Kidney epithelial cell (primary cell): Measurements from ENCODE around the gene ATG2B. TPM values are rescaled to one million over a fixed set of nuclear protein-coding genes. Genes with fewer than 3 reads are reported as not detected.
"Not testable (repeated sequence)": the region's sequence is repeated elsewhere in the genome, so short reads cannot be mapped to it uniquely, and the experiment has no call there.

Source experiments
- DNase-seq: peaks from one replicate; pipeline ENCODE4 v3.0.0-alpha.2; 2010; ENCODE audit warnings: low read depth
- H3K27me3 ChIP-seq: 2 replicates; pipeline ENCODE4 v1.6.0; 2011; ENCODE audit warnings: low read length; ENCODE audit not compliant: control insufficient read depth, insufficient read depth
- H3K36me3 ChIP-seq: 2 replicates; pipeline ENCODE4 v1.5.1; 2011; ENCODE audit warnings: low read length; ENCODE audit not compliant: control insufficient read depth, insufficient read depth
- H3K4me3 ChIP-seq: 2 replicates; pipeline ENCODE4 v1.5.1; 2011; ENCODE audit warnings: low read depth, mild to moderate bottlenecking, control low read depth, low read length
- total RNA-seq: library from RNA; depleted of rRNA; stranded (reverse); fragments of >200 nt; gene quantifications from 2 replicates; pipeline ENCODE4 v1.2.3, GENCODE V29; 2015
- TF ChIP-seq, protein P1 (sequence below): IDR thresholded peaks from 2 replicates; pipeline ENCODE4 v1.5.1; 2011; ENCODE audit warnings: mild to moderate bottlenecking, moderate library complexity, low read length, control low read depth, inconsistent platforms; ENCODE audit not compliant: insufficient read depth, poor library complexity, severe bottlenecking

Gene ATG2B
- total RNA-seq, 1 donor from 2014 or later, result 12.0 TPM

GRCh38 chr14:96357216-96357615 is 5.9 kb downstream of the ATG2B start:
- Histone ChIP-seq H3K36me3 (no peaks in the 10 kb centered on the region), H3K27me3 (no peaks in the 10 kb centered on the region), H3K4me3 (no peak overlapping the region)
- TF ChIP-seq, protein P1, sequence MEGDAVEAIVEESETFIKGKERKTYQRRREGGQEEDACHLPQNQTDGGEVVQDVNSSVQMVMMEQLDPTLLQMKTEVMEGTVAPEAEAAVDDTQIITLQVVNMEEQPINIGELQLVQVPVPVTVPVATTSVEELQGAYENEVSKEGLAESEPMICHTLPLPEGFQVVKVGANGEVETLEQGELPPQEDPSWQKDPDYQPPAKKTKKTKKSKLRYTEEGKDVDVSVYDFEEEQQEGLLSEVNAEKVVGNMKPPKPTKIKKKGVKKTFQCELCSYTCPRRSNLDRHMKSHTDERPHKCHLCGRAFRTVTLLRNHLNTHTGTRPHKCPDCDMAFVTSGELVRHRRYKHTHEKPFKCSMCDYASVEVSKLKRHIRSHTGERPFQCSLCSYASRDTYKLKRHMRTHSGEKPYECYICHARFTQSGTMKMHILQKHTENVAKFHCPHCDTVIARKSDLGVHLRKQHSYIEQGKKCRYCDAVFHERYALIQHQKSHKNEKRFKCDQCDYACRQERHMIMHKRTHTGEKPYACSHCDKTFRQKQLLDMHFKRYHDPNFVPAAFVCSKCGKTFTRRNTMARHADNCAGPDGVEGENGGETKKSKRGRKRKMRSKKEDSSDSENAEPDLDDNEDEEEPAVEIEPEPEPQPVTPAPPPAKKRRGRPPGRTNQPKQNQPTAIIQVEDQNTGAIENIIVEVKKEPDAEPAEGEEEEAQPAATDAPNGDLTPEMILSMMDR, result no peak
- no peak for DNase-seq

GRCh38 chr14:96354246-96354645 is 8.9 kb downstream of the ATG2B start:
- H3K27me3 ChIP-seq, result no peaks in the 10 kb centered on the region
- H3K36me3 ChIP-seq, result no peaks in the 10 kb centered on the region
- no peak for DNase-seq
- no peak overlapping the region for H3K4me3 ChIP-seq
- TF ChIP-seq, protein P1, result no peak

- TF ChIP-seq, protein P1, result no peak
- no peak overlapping the region for H3K4me3 ChIP-seq
- no peaks in the 10 kb centered on the region for H3K36me3 ChIP-seq
- DNase-seq, result no peak
- no peaks in the 10 kb centered on the region for H3K27me3 ChIP-seq
Measured at GRCh38 chr14:96352708-96353107, 10.4 kb downstream of the ATG2B start.

DNA sequence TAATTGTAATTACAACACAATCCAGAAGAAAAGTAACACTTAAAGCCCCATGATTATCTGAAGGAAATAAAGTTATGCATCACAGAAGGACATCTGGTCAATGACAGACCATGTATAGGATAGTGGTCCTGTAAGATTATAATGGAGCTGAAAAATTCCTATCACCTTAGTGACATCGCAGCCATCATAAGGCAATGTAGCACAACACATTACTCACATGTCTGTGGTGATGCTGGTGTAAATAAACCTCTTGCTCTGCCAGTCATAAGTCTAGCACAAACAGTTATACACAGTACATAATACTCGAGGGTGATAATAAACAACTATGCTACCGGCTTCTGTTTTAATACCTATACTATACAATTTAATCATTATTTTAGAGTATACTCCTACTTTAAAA is 11.2 kb downstream of the ATG2B start:
- TF ChIP-seq, protein P1, result no peak
- no peak overlapping the region for H3K4me3 ChIP-seq
- H3K27me3 ChIP-seq, result no peaks in the 10 kb centered on the region
- H3K36me3 ChIP-seq, result no peaks in the 10 kb centered on the region
- DNase-seq, result no peak

- Histone ChIP-seq H3K27me3 (no peaks in the 10 kb centered on the region), H3K4me3 (no peak overlapping the region), H3K36me3 (no peaks in the 10 kb centered on the region)
- TF ChIP-seq, protein P1, result no peak
- no peak for DNase-seq
Measured at GRCh38 chr14:96349286-96350075, 13.7 kb downstream of the ATG2B start.

- H3K4me3 ChIP-seq, H3K36me3 ChIP-seq, H3K27me3 ChIP-seq, DNase-seq: not testable (repeated sequence)
Measured at GRCh38 chr14:96347957-96348356, 15.2 kb downstream of the ATG2B start.
